K562 (cell line): ENCODE results near the gene ADGRG1.

Experiments used
- BHLHE40 ChIP-seq: IDR thresholded peaks from 2 replicates; pipeline ENCODE4 v1.6.1; 2011; ENCODE audit warnings: low read length, improper control_type of control experiment
- FOSL1 ChIP-seq: fragments of 200-800 bp; sonication (Bioruptor generic); conservative IDR thresholded peaks from 2 replicates; pipeline ENCODE4 v1.6.1; 2016; ENCODE audit warnings: missing genetic modification characterization, missing compliant biosample characterization
- GTF2F1 ChIP-seq: IDR thresholded peaks from 2 replicates; pipeline ENCODE4 v1.6.1; 2011; ENCODE audit warnings: low read depth, low read length, improper control_type of control experiment
- KDM4B ChIP-seq, 2 experiments: fragments of 450-650 bp in 1 of 2; sonication (generic) in 1 of 2; IDR thresholded peaks; 2 replicates each; pipeline ENCODE4 v1.6.1; 2016 to 2017; ENCODE audit warnings: borderline replicate concordance in 2 of 2, antibody characterized with exemption in 1 of 2, low read depth in 1 of 2, mild to moderate bottlenecking in 1 of 2
- POLR2A ChIP-seq: fragments of 450-650 bp; conservative IDR thresholded peaks from 2 replicates; pipeline ENCODE4 v1.6.1; 2016
- SIN3A ChIP-seq, 2 experiments: fragments of 150-350 bp in 1 of 2; IDR thresholded peaks; 2 replicates each; pipeline ENCODE4 v1.6.1; 2011 to 2016; ENCODE audit warnings: borderline replicate concordance in 2 of 2, low read depth in 2 of 2, low read length in 2 of 2, mild to moderate bottlenecking in 2 of 2, moderate library complexity in 2 of 2; ENCODE audit not compliant: control insufficient read depth in 1 of 2
- SLC30A9 ChIP-seq: fragments of 250-450 bp; sonication (Bioruptor Pico); IDR thresholded peaks from 2 replicates; pipeline ENCODE4 v1.8.0; 2022; ENCODE audit warnings: mild to moderate bottlenecking, moderate library complexity
- ZNF23 ChIP-seq: fragments of 250-450 bp; sonication (Bioruptor Pico); IDR thresholded peaks from 2 replicates; pipeline ENCODE4 v1.4.0; 2020; ENCODE audit warnings: mild to moderate bottlenecking
- ZNF384 ChIP-seq: IDR thresholded peaks from 2 replicates; pipeline ENCODE4 v1.6.1; 2012; ENCODE audit warnings: low read depth, low read length, improper control_type of control experiment
- ZNF77 ChIP-seq: fragments of 250-450 bp; sonication (Bioruptor Pico); IDR thresholded peaks from 2 replicates; pipeline ENCODE4 v1.5.0; 2020
- TF ChIP-seq, protein P1 (sequence below), 3 experiments: IDR thresholded peaks in 2 of 3; conservative IDR thresholded peaks in 1 of 3; 2 replicates each; pipeline ENCODE4 v1.5.1; 2011 to 2012; ENCODE audit warnings: low read length in 3 of 3, mild to moderate bottlenecking in 3 of 3, control low read depth in 2 of 3, improper control_type of control experiment in 1 of 3, inconsistent platforms in 1 of 3, low read depth in 1 of 3, mixed read lengths in 1 of 3, moderate library complexity in 1 of 3; ENCODE audit not compliant: insufficient read depth in 2 of 3
- TF ChIP-seq, protein P2 (sequence below): fragments of 450-650 bp; conservative IDR thresholded peaks from 2 replicates; pipeline ENCODE4 v1.6.1; 2016; ENCODE audit warnings: missing genetic modification characterization, low read depth, mild to moderate bottlenecking, control low read depth, missing compliant biosample characterization
- TF ChIP-seq, protein P3 (sequence below): fragments of 250-450 bp; sonication (Bioruptor Pico); IDR thresholded peaks from 2 replicates; pipeline ENCODE4 v1.5.0; 2021
- TF ChIP-seq, protein P4 (sequence below): sonication (generic); formaldehyde crosslinking; IDR thresholded peaks from 2 replicates; pipeline ENCODE4 v1.9.0; 2022; ENCODE audit warnings: mild to moderate bottlenecking, missing genetic modification reagents

DNA sequence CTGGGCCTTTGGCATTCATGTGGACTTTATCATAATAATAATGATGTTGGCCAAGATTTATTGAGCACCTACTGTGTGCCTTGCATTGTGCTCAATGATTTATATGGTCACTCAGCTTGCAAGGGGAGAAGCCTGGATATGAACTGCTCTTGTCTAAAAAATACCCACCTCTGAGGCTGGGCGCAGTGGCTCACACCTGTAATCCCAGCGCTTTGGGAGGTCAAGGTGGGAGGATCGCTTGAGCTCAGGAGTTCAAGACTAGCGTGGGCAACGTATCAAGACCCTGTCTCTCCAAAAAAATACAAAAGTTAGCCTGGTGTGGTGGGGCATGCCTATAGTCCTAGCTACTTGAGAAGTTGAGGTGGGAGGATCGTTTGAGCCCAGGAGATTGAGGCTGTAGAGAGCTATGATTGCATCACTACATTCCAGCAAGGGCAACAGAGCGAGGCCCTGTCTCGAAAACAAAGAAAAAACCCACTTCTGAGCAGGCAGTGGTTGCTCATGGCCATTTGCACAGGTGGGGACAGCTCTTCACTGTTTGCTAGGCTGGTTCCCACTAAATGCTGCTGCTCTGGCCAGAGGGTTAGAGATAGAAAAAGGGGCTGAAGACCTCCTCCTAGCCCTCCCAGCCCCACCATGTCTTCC lies 4.3 kb upstream of the ADGRG1 start:
- TF ChIP-seq, protein P1, sequence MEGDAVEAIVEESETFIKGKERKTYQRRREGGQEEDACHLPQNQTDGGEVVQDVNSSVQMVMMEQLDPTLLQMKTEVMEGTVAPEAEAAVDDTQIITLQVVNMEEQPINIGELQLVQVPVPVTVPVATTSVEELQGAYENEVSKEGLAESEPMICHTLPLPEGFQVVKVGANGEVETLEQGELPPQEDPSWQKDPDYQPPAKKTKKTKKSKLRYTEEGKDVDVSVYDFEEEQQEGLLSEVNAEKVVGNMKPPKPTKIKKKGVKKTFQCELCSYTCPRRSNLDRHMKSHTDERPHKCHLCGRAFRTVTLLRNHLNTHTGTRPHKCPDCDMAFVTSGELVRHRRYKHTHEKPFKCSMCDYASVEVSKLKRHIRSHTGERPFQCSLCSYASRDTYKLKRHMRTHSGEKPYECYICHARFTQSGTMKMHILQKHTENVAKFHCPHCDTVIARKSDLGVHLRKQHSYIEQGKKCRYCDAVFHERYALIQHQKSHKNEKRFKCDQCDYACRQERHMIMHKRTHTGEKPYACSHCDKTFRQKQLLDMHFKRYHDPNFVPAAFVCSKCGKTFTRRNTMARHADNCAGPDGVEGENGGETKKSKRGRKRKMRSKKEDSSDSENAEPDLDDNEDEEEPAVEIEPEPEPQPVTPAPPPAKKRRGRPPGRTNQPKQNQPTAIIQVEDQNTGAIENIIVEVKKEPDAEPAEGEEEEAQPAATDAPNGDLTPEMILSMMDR (IDR thresholded peaks at IDR 0.05 in 2 of 3, conservative IDR thresholded peaks at IDR 0.05 in 1 of 3; ENCODE audit: insufficient read depth in 2 of 3, low read depth in 1 of 3, low read length in 3 of 3) = no peak
- TF ChIP-seq ZNF23 (CRISPR knock-in tag) = no peak
- TF ChIP-seq, protein P2, sequence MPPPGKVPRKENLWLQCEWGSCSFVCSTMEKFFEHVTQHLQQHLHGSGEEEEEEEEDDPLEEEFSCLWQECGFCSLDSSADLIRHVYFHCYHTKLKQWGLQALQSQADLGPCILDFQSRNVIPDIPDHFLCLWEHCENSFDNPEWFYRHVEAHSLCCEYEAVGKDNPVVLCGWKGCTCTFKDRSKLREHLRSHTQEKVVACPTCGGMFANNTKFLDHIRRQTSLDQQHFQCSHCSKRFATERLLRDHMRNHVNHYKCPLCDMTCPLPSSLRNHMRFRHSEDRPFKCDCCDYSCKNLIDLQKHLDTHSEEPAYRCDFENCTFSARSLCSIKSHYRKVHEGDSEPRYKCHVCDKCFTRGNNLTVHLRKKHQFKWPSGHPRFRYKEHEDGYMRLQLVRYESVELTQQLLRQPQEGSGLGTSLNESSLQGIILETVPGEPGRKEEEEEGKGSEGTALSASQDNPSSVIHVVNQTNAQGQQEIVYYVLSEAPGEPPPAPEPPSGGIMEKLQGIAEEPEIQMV (tag) = no peak
- TF ChIP-seq FOSL1 (tag) = no peak
- TF ChIP-seq, protein P3, sequence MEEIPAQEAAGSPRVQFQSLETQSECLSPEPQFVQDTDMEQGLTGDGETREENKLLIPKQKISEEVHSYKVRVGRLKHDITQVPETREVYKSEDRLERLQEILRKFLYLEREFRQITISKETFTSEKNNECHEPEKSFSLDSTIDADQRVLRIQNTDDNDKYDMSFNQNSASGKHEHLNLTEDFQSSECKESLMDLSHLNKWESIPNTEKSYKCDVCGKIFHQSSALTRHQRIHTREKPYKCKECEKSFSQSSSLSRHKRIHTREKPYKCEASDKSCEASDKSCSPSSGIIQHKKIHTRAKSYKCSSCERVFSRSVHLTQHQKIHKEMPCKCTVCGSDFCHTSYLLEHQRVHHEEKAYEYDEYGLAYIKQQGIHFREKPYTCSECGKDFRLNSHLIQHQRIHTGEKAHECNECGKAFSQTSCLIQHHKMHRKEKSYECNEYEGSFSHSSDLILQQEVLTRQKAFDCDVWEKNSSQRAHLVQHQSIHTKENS (CRISPR knock-in tag) = no peak
- no peak for TF ChIP-seq GTF2F1
- TF ChIP-seq BHLHE40 = no peak
- TF ChIP-seq, protein P4, sequence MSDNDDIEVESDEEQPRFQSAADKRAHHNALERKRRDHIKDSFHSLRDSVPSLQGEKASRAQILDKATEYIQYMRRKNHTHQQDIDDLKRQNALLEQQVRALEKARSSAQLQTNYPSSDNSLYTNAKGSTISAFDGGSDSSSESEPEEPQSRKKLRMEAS (CRISPR knock-in tag) = no peak
- no peak for TF ChIP-seq ZNF77 (CRISPR knock-in tag)
- TF ChIP-seq SLC30A9 = no peak
- no peak for TF ChIP-seq POLR2A
- TF ChIP-seq SIN3A (IDR thresholded peaks at IDR 0.05; ENCODE audit: borderline replicate concordance in 2 of 2, control insufficient read depth in 1 of 2, low read depth in 2 of 2, low read length in 2 of 2) = no peak
- TF ChIP-seq KDM4B (IDR thresholded peaks at IDR 0.05; ENCODE audit: borderline replicate concordance in 2 of 2, low read depth in 1 of 2) = no peak
- TF ChIP-seq ZNF384 = no peak
